Stimulated activated naive CD8-positive, alpha-beta T cell treated with anti-CD3 and anti-CD28 coated beads, Interleukin-15, Interleukin-2, amounts not matched to agents 100 U/mL and 50 U/mL, for 24 hours (primary cell): ENCODE measurements around the gene COL16A1.

Experiments
- ATAC-seq: fragments of 150-1000 bp; cut with Tn5 transposase; one replicate; pipeline ENCODE4 v1.10.0; 2021
- DNase-seq: peaks from one replicate; pipeline ENCODE4 v3.0.0; 2021

COL16A1 gene

GRCh38 chr1:31687601-31688000 lies 16.2 kb downstream of the COL16A1 start:
- no peak for DNase-seq
- ATAC-seq: no peak

DNA sequence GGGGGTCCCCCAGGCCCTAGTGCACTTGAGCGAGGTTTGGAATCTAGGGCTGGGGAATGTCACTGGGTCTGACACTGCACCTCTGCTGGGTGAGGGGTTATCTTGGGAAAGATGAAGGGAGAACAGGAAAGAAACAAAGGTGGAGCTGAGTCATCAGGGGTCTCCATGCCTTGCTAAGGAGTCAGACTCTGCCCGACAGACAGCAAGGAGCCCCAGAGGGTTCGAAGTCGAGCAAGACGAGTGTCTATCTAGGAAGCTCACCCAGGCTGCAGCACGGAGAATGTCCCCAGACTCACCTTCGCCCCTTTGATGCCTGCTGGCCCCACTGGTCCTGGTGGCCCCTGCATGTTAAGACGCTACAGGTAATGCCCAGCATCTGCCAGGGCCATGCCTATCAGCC lies 18.0 kb downstream of the COL16A1 start:
- DNase-seq: no peak
- no peak for ATAC-seq

GRCh38 chr1:31683997-31684396 lies 19.8 kb downstream of the COL16A1 start:
- no peak for DNase-seq
- ATAC-seq: peak; percentile 62

DNA sequence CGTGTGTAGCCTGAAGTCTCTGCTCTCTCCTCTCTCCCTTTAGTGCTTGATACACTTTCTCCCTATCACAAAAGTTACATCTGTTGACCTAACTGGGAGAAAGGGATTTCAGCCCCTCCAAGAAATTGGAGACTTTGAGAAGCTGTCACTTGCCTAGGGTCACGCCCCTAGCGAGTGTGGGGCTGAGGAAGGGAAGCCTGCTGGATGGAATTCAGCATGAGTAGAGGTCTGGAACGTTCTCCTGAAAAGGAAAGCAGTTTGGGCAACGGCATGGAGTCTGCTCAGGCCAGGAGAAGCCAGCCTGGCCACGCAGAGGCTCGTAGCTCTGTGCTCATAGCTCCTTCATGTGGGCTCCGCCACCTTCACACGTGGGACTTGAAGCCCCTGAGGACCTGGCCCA lies 22.4 kb downstream of the COL16A1 start:
- DNase-seq (no peak), ATAC-seq (no peak)

DNA sequence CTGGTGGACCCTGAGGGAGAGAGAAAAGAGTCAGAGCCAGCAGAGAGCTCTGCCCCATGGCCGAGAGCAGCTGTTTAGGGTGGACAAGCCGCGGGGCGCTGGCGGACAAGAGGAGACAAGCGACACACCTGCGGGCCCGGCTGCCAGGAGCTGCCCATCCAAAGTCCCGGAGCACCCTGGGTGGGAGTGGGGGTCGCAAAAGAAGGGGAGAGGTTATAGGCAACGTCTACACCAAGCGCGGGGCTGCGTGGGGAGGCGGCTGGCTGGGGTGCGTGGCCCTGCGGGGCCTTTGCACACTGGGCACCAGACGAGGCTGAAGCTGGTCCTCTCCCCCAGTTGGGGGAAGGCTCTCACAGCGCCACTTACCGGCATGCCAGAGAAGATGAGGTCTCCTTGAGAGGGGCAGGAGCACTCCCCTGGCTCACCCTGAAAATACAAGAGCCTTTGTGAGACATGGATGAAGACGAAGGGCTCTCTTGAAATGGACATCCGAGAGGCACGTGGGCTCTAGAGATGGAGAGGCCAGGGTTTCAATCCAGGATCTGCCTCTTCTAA lies 24.1 kb downstream of the COL16A1 start:
- DNase-seq: no peak
- no peak for ATAC-seq

- DNase-seq (no peak), ATAC-seq (no peak)
Observed at GRCh38 chr1:31679091-31679490, 24.7 kb downstream of the COL16A1 start.

DNA sequence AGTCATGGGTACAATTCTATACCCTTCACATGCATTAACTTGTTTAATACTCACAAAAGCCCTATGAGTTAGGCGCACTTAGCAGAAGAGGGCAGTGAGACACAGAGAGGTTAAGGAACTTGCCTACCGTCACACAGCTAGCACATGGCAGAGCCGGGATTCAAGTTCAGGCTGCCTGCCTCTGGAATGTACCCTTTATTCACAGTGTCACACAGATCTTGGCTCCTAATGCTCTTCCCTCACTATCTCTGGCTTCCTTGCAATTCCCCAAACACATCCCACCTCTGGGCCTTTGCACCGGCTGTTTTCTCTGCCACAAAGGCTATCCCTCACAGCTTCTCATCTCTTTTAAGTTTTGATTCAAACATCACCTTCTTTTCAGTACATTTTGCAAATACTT lies 25.1 kb downstream of the COL16A1 start:
- DNase-seq (no peak), ATAC-seq (no peak)

DNA sequence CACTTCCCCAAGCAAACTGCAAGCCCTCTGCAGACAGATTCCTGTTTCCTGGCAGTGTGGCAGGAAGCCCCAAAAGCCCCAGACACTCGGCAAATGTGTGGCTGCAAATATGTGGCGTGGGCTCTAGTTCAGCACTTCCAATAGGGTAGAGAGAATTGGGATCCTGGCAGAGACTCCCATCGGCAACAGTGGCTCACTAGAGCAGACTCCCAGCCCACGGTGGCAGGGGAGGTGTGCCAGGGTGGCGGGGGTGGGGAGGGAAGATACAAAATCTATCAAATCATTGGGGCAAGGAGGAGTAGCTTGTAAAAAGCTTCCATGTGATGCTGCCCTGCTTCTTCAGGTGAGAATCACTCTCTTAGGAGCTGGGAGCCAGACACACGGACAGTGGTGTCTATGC lies 25.9 kb downstream of the COL16A1 start:
- ATAC-seq: no peak
- DNase-seq: no peak

DNA sequence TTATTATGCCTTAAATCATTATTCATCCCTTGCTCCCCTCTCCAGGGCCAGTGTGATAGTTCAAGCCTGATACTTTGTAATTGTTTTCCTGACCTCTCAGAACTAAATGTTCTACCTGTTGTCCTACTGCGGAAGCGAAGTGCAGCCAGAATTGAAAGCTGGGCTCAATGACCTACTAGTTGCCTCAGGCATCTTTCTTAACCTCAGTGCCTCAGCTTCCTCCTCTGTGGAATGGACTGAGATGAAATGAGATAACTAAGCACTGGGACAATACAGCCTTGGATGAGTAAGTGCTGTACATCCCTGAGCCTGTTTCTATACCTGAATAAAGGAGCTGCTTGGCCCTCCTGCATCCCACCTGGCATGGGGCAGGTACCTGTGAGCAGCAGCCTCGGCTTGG lies 26.4 kb downstream of the COL16A1 start:
- ATAC-seq (no peak), DNase-seq (no peak)

GRCh38 chr1:31675756-31676155 lies 28.1 kb downstream of the COL16A1 start:
- DNase-seq (no peak), ATAC-seq (no peak)

GRCh38 chr1:31675161-31675560 lies 28.7 kb downstream of the COL16A1 start:
- ATAC-seq: no peak
- DNase-seq: no peak

DNA sequence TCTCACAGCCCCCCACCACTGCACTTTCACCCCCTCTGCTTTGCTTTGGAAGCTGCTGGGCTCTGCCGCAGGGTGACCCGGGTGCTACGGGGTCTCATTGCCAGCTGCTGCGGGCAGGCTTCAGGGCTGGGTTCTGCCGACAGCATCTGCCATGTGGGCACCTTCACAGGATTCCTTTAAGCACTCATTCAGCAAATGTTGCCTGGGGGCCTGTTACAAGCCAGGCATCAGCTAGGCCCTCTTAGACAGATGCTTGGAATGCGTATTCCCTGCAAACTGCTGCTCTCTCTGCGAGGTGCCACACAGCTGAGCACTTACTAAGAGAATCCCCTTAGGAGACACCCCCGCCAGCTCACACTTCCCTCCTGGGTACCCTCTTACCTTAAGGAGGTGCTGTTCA lies 29.2 kb downstream of the COL16A1 start:
- DNase-seq (no peak), ATAC-seq (no peak)

DNA sequence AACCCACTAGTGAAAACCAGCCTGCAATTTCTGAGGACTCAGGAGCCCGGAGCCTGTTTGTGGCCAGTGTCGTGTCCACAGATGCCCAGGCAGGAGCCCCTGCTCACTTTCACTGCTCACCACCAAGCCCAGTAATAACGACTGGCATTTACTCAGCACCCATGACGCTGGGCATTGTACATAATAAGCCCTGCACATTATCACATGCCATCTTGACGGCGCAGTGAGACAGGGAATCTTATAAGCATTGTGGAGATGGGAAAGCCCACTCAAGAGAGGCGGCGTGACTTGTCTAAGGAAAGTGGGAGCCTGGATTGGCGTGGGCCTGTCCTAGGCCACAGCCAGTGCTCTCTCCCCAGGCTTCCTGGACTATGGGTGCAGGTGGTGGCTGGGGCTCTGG lies 30.4 kb downstream of the COL16A1 start:
- DNase-seq (no peak), ATAC-seq (no peak)

GRCh38 chr1:31672986-31673385 lies 30.8 kb downstream of the COL16A1 start:
- ATAC-seq (no peak), DNase-seq (no peak)

- ATAC-seq (no peak), DNase-seq (no peak)
Observed at GRCh38 chr1:31671561-31672201, 32.1 kb downstream of the COL16A1 start.

- DNase-seq (no peak), ATAC-seq (no peak)
Observed at GRCh38 chr1:31671147-31671546, 32.7 kb downstream of the COL16A1 start.

DNA sequence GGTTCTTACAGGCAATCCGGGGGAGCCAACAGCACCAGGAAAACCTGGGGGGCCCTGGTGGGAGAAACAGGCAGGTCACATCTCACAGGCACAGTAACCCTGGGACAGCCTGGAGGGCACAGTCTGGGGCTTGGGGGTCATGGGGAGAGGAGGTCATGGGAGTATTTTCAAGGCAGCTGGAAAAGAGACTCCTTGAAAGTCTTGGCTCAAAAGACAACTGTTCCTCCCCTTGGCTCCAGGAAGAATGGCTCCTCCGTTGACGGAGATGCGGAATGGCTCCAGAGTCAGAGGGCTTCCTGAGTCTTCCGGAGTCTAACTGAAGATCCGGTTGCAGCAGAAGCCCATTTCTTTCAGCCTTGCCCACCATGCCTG lies 33.2 kb downstream of the COL16A1 start:
- no peak for DNase-seq
- ATAC-seq: no peak

- DNase-seq: peak; percentile 22
- ATAC-seq: no peak
Observed at GRCh38 chr1:31669786-31670592, 33.8 kb downstream of the COL16A1 start.

DNA sequence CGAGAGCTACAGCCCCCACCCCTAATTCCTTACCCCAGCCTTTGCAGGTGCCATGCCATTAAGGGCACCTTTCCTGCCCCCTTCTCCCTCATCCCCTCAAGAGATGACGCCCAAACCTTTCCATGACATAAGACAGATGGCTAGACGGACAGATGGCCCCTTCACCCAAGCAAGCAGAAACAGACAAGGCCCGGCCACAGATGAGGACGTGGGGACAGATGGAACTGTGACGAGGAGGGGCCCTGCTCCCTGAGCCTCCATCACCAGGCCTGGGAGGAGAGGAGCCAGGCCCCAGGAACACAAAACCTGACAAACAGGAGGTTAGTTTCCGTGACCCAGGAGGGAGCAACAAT lies 34.4 kb downstream of the COL16A1 start:
- ATAC-seq: no peak

DNA sequence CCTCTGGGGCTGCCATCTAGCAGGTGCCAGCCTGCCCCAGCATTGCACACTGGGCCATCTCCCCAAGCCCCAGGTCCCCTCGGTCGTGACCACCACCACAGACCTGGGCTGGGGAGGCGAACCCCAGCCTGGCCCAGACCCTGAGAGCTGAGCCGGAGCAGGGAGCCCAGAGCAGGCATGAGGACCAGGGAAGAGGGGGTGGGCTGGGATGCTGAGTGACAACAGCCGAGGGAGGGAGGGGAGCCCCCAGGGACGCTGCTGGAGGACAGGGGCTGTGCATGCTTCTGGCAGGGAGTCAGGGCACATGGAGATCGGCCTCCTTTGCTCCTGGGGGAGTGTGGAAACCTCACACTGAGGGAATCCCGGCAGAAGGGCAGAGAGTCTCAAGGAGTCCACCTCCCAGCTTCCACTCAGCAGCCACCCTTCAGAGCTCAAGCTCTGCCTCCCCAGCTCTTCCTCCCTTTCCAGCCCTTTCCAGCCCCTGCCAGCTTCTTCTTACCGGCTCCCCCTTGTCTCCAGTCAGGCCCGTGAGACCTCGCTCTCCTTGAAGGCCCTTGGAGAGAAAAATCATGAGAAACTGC lies 35.4 kb downstream of the COL16A1 start:
- no peak for DNase-seq
- no peak for ATAC-seq

More for the DNA sequence above, 34.4 kb downstream of the COL16A1 start:
- DNase-seq: no peak

DNA sequence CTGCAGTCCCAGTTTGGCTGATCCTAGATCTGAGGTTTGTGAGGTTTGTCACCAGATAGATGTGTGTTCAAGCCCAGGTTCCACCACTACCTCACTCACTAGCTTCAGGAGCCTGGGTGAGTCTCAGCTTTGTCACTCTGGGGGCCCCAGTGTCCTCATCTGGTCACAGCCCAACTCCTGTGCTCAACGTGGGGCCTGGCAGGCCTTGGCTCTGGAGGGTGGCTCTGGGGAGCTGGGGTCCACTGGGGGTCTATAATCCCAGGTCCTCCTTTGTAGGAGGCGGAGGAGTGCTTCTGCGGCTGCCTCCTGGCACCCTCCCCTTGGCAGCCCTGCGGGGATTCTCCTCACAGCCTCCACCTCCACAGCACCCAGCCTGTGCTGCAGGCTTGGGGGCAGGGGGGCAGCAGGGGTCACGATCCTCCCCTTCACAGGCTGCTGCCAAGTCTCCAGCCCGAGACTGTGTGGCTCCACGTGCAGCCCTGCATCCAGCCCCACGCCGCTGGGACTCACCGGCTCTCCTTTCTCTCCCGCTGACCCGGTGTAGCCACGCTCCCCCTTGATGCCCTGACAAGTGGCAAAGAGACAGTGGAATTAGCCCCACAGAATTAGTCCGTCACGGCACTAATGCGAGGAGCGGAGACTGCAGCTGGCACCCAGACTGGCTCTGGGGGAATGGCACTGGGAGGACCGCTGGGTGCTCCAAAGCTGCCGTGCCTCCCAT lies 36.6 kb downstream of the COL16A1 start:
- no peak for ATAC-seq
- DNase-seq: no peak

- DNase-seq (no peak), ATAC-seq (no peak)
Observed at GRCh38 chr1:31666263-31666963, 37.4 kb downstream of the COL16A1 start.
